ENCODE results near the gene MAP4. TPM values are rescaled to one million over a fixed set of nuclear protein-coding genes. Genes with fewer than 3 reads are reported as not detected.
A peak's percentile ranks its signal among the peaks of the same experiment; 100 is the strongest.

The MAP4 gene
- total RNA-seq, 1 donor from 2014 or later: 150 TPM

- no peaks in the 10 kb centered on the region for H3K9me3 Mint-ChIP-seq
- no peak for TF ChIP-seq CTCF (conservative IDR thresholded peaks at IDR 0.05)
- H3K4me1 Mint-ChIP-seq: peaks cover 41% of the 10 kb centered on the region
- no peak for DNase-seq (ENCODE audit: low read depth, low spot score)
- H3K27me3 Mint-ChIP-seq (ENCODE audit: low read depth): no peaks in the 10 kb centered on the region
- no peaks in the 10 kb centered on the region for H3K36me3 Mint-ChIP-seq (ENCODE audit: low read depth)
- H3K27ac Mint-ChIP-seq (ENCODE audit: unreplicated experiment): no peak overlapping the region
- H3K4me3 Mint-ChIP-seq: no peak overlapping the region
Measured at GRCh38 chr3:48030188-48030587, 14.0 kb upstream of the MAP4 start.

- DNase-seq (ENCODE audit: low read depth, low spot score): no peak
- Mint-ChIP-seq H3K4me1 (peaks cover 40% of the 10 kb centered on the region), H3K27ac (ENCODE audit: unreplicated experiment) (peak overlapping the region; percentile 4), H3K4me3 (no peak overlapping the region), H3K9me3 (no peaks in the 10 kb centered on the region), H3K27me3 (ENCODE audit: low read depth) (no peaks in the 10 kb centered on the region), H3K36me3 (ENCODE audit: low read depth) (no peaks in the 10 kb centered on the region)
- TF ChIP-seq CTCF (conservative IDR thresholded peaks at IDR 0.05): no peak
Measured at GRCh38 chr3:48026951-48027908, 11.0 kb upstream of the MAP4 start.

GRCh38 chr3:48026098-48026497, 9.9 kb upstream of the MAP4 start:
- no peaks in the 10 kb centered on the region for H3K9me3 Mint-ChIP-seq
- H3K27ac Mint-ChIP-seq (ENCODE audit: unreplicated experiment): no peak overlapping the region
- H3K4me1 Mint-ChIP-seq: peaks cover 40% of the 10 kb centered on the region
- no peaks in the 10 kb centered on the region for H3K27me3 Mint-ChIP-seq (ENCODE audit: low read depth)
- no peak for TF ChIP-seq CTCF (conservative IDR thresholded peaks at IDR 0.05)
- no peak for DNase-seq (ENCODE audit: low read depth, low spot score)
- H3K4me3 Mint-ChIP-seq: no peak overlapping the region
- H3K36me3 Mint-ChIP-seq (ENCODE audit: low read depth): no peaks in the 10 kb centered on the region

- TF ChIP-seq CTCF (conservative IDR thresholded peaks at IDR 0.05): no peak
- Mint-ChIP-seq H3K4me3 (no peak overlapping the region), H3K9me3 (no peaks in the 10 kb centered on the region), H3K27ac (ENCODE audit: unreplicated experiment) (no peak overlapping the region), H3K27me3 (ENCODE audit: low read depth) (no peaks in the 10 kb centered on the region), H3K36me3 (ENCODE audit: low read depth) (no peaks in the 10 kb centered on the region), H3K4me1 (peaks cover 44% of the 10 kb centered on the region)
- DNase-seq (ENCODE audit: low read depth, low spot score): no peak
Measured at GRCh38 chr3:48024401-48024800, 8.2 kb upstream of the MAP4 start.

GRCh38 chr3:48023377-48023776, 7.2 kb upstream of the MAP4 start:
- Mint-ChIP-seq H3K4me1 (peaks cover 44% of the 10 kb centered on the region), H3K27ac (ENCODE audit: unreplicated experiment) (no peak overlapping the region), H3K4me3 (no peak overlapping the region), H3K27me3 (ENCODE audit: low read depth) (no peaks in the 10 kb centered on the region), H3K9me3 (no peaks in the 10 kb centered on the region), H3K36me3 (ENCODE audit: low read depth) (no peaks in the 10 kb centered on the region)
- no peak for DNase-seq (ENCODE audit: low read depth, low spot score)
- TF ChIP-seq CTCF (conservative IDR thresholded peaks at IDR 0.05): no peak

Data from neural crest cell (in vitro differentiated cells).